ENCODE results near the gene SOX18.

GRCh38 chr20:64074184-64074789 lies 24.8 kb upstream of the SOX18 start:
- TF ChIP-seq POLR2AphosphoS5 (IDR thresholded peaks at IDR 0.05; ENCODE audit: borderline replicate concordance, low read depth, low read length) (no peak), EZH2 (IDR thresholded peaks at IDR 0.05) (no peak)
